ENCODE results near the gene MAST4. TPM values are rescaled to one million over a fixed set of nuclear protein-coding genes. Genes with fewer than 3 reads are reported as not detected.

The MAST4 gene
- total and polyA plus RNA-seq, 2 of the 8 experiments (the other 6 are each of a cell fraction or from before 2014, with no cell fraction given): 1.5 to 2.6 TPM

DNA sequence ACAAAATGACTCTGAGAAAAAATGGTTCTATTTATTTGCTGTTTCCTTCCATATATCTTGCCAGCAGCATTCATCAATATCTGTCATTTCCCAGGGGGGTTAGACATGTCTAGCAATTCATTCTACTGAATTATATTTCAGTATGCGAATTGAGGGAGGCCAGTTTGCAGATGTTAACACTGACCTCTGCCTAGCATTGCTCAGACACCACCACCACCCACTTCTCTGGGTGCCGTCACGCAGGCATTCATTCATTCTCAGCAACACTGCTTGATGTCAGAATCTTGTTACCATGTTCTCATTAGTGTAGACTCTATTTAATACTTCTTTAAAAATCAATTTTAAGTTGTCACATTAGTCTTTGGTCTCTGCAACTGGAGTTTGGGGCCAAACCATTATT, 181.7 kb downstream of the MAST4 start:
- H3K79me1 ChIP-seq (ENCODE audit: low read depth, low read length): no peaks in the 10 kb centered on the region
- no peak overlapping the region for H3K56ac ChIP-seq (replicated peaks; ENCODE audit: insufficient read length, low read depth, low read length)
- H3K9ac ChIP-seq (replicated peaks in 1 of 4; ENCODE audit: extremely low read depth in 1 of 4, low read depth in 3 of 4, low read length in 3 of 4): no peak overlapping the region
- CTCF ChIA-PET (ENCODE audit: partially characterized antibody): no interaction called here
- H3K27ac ChIP-seq (ENCODE audit: low read depth, low read length): no peak overlapping the region
- H3K18ac ChIP-seq (ENCODE audit: extremely low read depth, low read length): no peak overlapping the region
- no peak overlapping the region for H2BK20ac ChIP-seq (ENCODE audit: low read length)
- no peak overlapping the region for H3K4ac ChIP-seq (replicated peaks; ENCODE audit: insufficient read length, low read depth, low read length)
- H3K36me3 ChIP-seq (ENCODE audit: control insufficient read depth in 2 of 4, insufficient read depth in 4 of 4, low read length in 3 of 4): no peaks in the 10 kb centered on the region
- no peak overlapping the region for H2BK5ac ChIP-seq (ENCODE audit: low read depth, low read length)
- H3K4me1 ChIP-seq (replicated peaks in 1 of 4; ENCODE audit: control insufficient read depth in 3 of 4, insufficient read depth in 4 of 4, low read length in 3 of 4): no peaks in the 10 kb centered on the region
- no peak overlapping the region for H3K4me2 ChIP-seq (ENCODE audit: insufficient read depth in 1 of 2, low read depth in 2 of 2, low read length in 2 of 2)
- no peak overlapping the region for H2AK5ac ChIP-seq (ENCODE audit: low read depth, low read length)
- H2BK15ac ChIP-seq (ENCODE audit: low read length): no peak overlapping the region
- H4K5ac ChIP-seq (ENCODE audit: insufficient read length, low read depth, low read length): no peak overlapping the region
- DNase-seq (ENCODE audit: low read depth in 1 of 2, low spot score in 2 of 2) (no peak), FAIRE-seq (no peak)
- no peaks in the 10 kb centered on the region for H3K27me3 ChIP-seq (replicated peaks in 1 of 4; ENCODE audit: control insufficient read depth in 3 of 4, extremely low read depth in 1 of 4, insufficient read depth in 3 of 4, low read length in 3 of 4)
- no peak overlapping the region for H3K23ac ChIP-seq (ENCODE audit: insufficient read length)
- H2BK12ac ChIP-seq (ENCODE audit: low read depth, low read length): no peak overlapping the region
- H4K91ac ChIP-seq (replicated peaks; ENCODE audit: insufficient read length, low read length): no peak overlapping the region
- no peaks in the 10 kb centered on the region for H4K20me1 ChIP-seq (replicated peaks in 1 of 2; ENCODE audit: control insufficient read depth in 1 of 2, insufficient read depth in 2 of 2, low read length in 2 of 2)
- H3K14ac ChIP-seq (ENCODE audit: insufficient read length): no peak overlapping the region
- 89% methylated on average over 3 of the region's 3 CpGs; no CpG with 5 or more reads in 1 of the 2 experiments for WGBS, 2 experiments (ENCODE audit: extremely low coverage in 1 of 2, insufficient coverage in 1 of 2, insufficient read length in 1 of 2, insufficient replicate concordance in 2 of 2, low coverage in 1 of 2, low lambda C conversion rate in 2 of 2, missing lambda C conversion rate in 1 of 2)
- H2BK120ac ChIP-seq (replicated peaks; ENCODE audit: low read depth, low read length): no peak overlapping the region
- no peaks in the 10 kb centered on the region for H3K23me2 ChIP-seq (ENCODE audit: low read depth, low read length)
- no peaks in the 10 kb centered on the region for H3K9me3 ChIP-seq (ENCODE audit: insufficient read depth in 2 of 2, low read depth in 1 of 2, low read length in 1 of 2)
- H3K79me2 ChIP-seq (ENCODE audit: control insufficient read depth in 1 of 2, insufficient read depth in 2 of 2, low read length in 2 of 2): no peaks in the 10 kb centered on the region
- no peak overlapping the region for H2AFZ ChIP-seq (ENCODE audit: low read length)
- H4K8ac ChIP-seq (ENCODE audit: extremely low read depth, insufficient read depth, low read length): no peak overlapping the region
- POLR2A ChIA-PET (ENCODE audit: partially characterized antibody): no interaction called here
- H3K4me3 ChIP-seq (ENCODE audit: extremely low read depth in 1 of 4, insufficient read depth in 2 of 4, low read depth in 3 of 4, low read length in 4 of 4): no peak overlapping the region
- TF ChIP-seq GTF2F1 (IDR thresholded peaks at IDR 0.05; ENCODE audit: borderline replicate concordance, low read depth, low read length) (no peak), YY1 (IDR thresholded peaks at IDR 0.05; ENCODE audit: low read depth, low read length) (no peak), NANOG (IDR thresholded peaks at IDR 0.05; ENCODE audit: insufficient read depth, low read depth, low read length, poor library complexity, severe bottlenecking) (no peak), SIRT6 (IDR thresholded peaks at IDR 0.05; ENCODE audit: low read length) (no peak), SP1 (IDR thresholded peaks at IDR 0.05; ENCODE audit: low read depth, low read length) (no peak), BCL11A (IDR thresholded peaks at IDR 0.05; ENCODE audit: low read depth in 2 of 2, low read length in 2 of 2) (no peak)

Data from H1 (cell line).